NT2/D1 (cell line): Measurements from ENCODE around the gene PKMYT1.

Experiments
- DNase-seq: peaks from one replicate; pipeline ENCODE4 v3.0.0-alpha.2; 2011; ENCODE audit warnings: low read depth, low spot score
- H3K27me3 ChIP-seq: 2 replicates; pipeline ENCODE4 v1.6.0; 2011; ENCODE audit warnings: mild to moderate bottlenecking; ENCODE audit not compliant: insufficient read length, insufficient read depth
- H3K36me3 ChIP-seq: 2 replicates; pipeline ENCODE4 v1.6.1; 2011; ENCODE audit warnings: mild to moderate bottlenecking, low read length, mixed read lengths; ENCODE audit not compliant: insufficient read depth, insufficient read length
- H3K4me1 ChIP-seq: 2 replicates; pipeline ENCODE4 v1.5.1; 2011; ENCODE audit not compliant: insufficient read depth, insufficient read length
- H3K4me3 ChIP-seq: 2 replicates; pipeline ENCODE4 v1.5.1; 2011; ENCODE audit warnings: low read depth; ENCODE audit not compliant: insufficient read length
- H3K9ac ChIP-seq: 2 replicates; pipeline ENCODE4 v1.6.0; 2011; ENCODE audit warnings: low read depth; ENCODE audit not compliant: insufficient read length
- H3K9me3 ChIP-seq: 2 replicates; pipeline ENCODE4 v1.5.1; 2011; ENCODE audit warnings: mild to moderate bottlenecking, low read length; ENCODE audit not compliant: insufficient read depth
- SUZ12 ChIP-seq: IDR thresholded peaks from 2 replicates; pipeline ENCODE4 v1.6.1; 2011; ENCODE audit not compliant: insufficient read length, insufficient read depth; ENCODE audit errors: extremely low read depth
- YY1 ChIP-seq: IDR thresholded peaks from 2 replicates; pipeline ENCODE4 v1.6.1; 2011; ENCODE audit not compliant: insufficient read length, insufficient read depth
- ZNF274 ChIP-seq: IDR thresholded peaks from 2 replicates; pipeline ENCODE4 v1.6.1; 2011; ENCODE audit warnings: mild to moderate bottlenecking, low read depth, low read length

PKMYT1 gene

GRCh38 chr16:3021449-3022207 is 41.4 kb upstream of the PKMYT1 start:
- Histone ChIP-seq H3K9me3 (no peaks in the 10 kb centered on the region), H3K36me3 (peaks cover 39% of the 10 kb centered on the region), H3K27me3 (peaks cover 3% of the 10 kb centered on the region), H3K4me3 (peak overlapping the region; percentile 97), H3K4me1 (peaks cover 6% of the 10 kb centered on the region), H3K9ac (peak overlapping the region; percentile 100)
- TF ChIP-seq ZNF274 (no peak), YY1 (no peak), SUZ12 (no peak)
- DNase-seq = no peak

GRCh38 chr16:3020604-3021448 is 40.6 kb upstream of the PKMYT1 start:
- peak overlapping the region; percentile 97 for H3K4me3 ChIP-seq
- no peaks in the 10 kb centered on the region for H3K27me3 ChIP-seq
- peaks cover 6% of the 10 kb centered on the region for H3K4me1 ChIP-seq
- no peak for TF ChIP-seq SUZ12
- no peak for TF ChIP-seq YY1
- no peak for TF ChIP-seq ZNF274
- H3K36me3 ChIP-seq = peaks cover 36% of the 10 kb centered on the region
- H3K9ac ChIP-seq = peak overlapping the region; percentile 100
- no peaks in the 10 kb centered on the region for H3K9me3 ChIP-seq
- DNase-seq = no peak

- peak; percentile 77 for DNase-seq
These were observed 40.0 kb upstream of the PKMYT1 start, which contains the start of gene TNFRSF12A for GRCh38 chr16:3020247-3020603. TNFRSF12A (plus strand) TSS chr16:3020368; CDS start chr16:3020398, 30 bp downstream.

GRCh38 chr16:3019594-3020246 is 39.5 kb upstream of the PKMYT1 start:
- H3K4me1 ChIP-seq = peaks cover 7% of the 10 kb centered on the region
- H3K4me3 ChIP-seq = peak overlapping the region; percentile 97
- no peaks in the 10 kb centered on the region for H3K27me3 ChIP-seq
- H3K36me3 ChIP-seq = peaks cover 39% of the 10 kb centered on the region
- no peak for TF ChIP-seq SUZ12
- TF ChIP-seq ZNF274 = no peak
- no peak for TF ChIP-seq YY1
- peak overlapping the region; percentile 75 for H3K9ac ChIP-seq
- no peaks in the 10 kb centered on the region for H3K9me3 ChIP-seq
- no peak for DNase-seq

More at GRCh38 chr16:3020247-3020603, 40.0 kb upstream of the PKMYT1 start, which contains the start of gene TNFRSF12A:
- peak within 1 kb of the TSS; percentile 100 for H3K9ac ChIP-seq
- peaks cover 6% of the 10 kb centered on the region for H3K4me1 ChIP-seq
- peaks cover 36% of the 10 kb centered on the region for H3K36me3 ChIP-seq
- no peaks in the 10 kb centered on the region for H3K9me3 ChIP-seq
- H3K27me3 ChIP-seq = no peaks in the 10 kb centered on the region
- H3K4me3 ChIP-seq = peak within 1 kb of the TSS; percentile 97
- no peak for TF ChIP-seq ZNF274
- no peak for TF ChIP-seq SUZ12
- no peak for TF ChIP-seq YY1

- Histone ChIP-seq H3K4me3 (peak within 1 kb of the TSS; percentile 95), H3K9me3 (no peaks in the 10 kb centered on the region), H3K36me3 (peaks cover 49% of the 10 kb centered on the region), H3K9ac (peak within 1 kb of the TSS; percentile 96), H3K4me1 (peaks cover 21% of the 10 kb centered on the region), H3K27me3 (peaks cover 6% of the 10 kb centered on the region)
- TF ChIP-seq SUZ12 = no peak
- TF ChIP-seq YY1 = no peak
- TF ChIP-seq ZNF274 = no peak
- DNase-seq = peak; percentile 92
These were observed 37.7 kb upstream of the PKMYT1 start, which contains the start of gene CLDN6 for GRCh38 chr16:3017794-3018506. CLDN6 (minus strand) TSS chr16:3018183; CDS start chr16:3016021, 2,162 bp downstream.

GRCh38 chr16:3017344-3017743 is 37.1 kb upstream of the PKMYT1 start:
- Histone ChIP-seq H3K4me1 (peaks cover 18% of the 10 kb centered on the region), H3K9me3 (no peaks in the 10 kb centered on the region), H3K36me3 (peaks cover 43% of the 10 kb centered on the region), H3K27me3 (peaks cover 11% of the 10 kb centered on the region), H3K4me3 (peak overlapping the region; percentile 95), H3K9ac (peak overlapping the region; percentile 96)
- TF ChIP-seq SUZ12 = no peak
- no peak for TF ChIP-seq ZNF274
- TF ChIP-seq YY1 = no peak
- DNase-seq = no peak
